ENCODE data around the gene TRIM63.

Gene TRIM63

GRCh38 chr1:26016258-26016952 is 51.0 kb downstream of the TRIM63 start:
- no peak for DNase-seq (ENCODE audit: low spot score)

DNA sequence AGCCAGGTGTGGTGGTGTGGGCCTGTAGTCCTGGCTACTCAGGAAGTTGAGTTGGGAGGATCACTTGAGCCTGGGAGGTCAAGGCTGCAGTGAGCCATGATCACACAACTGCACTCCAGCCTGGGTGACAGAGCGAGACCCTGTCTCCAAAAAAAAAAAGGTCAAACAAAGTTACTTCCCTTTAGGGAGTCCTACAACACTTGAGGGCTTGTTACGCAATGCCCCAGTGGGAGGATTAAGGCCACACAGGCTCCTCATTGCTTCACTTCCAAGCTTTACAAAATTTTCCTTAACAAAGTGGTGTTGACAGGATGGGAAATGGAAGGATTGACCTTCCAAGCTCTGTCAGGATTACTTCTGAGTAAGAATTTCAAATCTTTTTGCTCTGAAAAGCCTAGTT is 52.1 kb downstream of the TRIM63 start:
- DNase-seq (ENCODE audit: low spot score) = no peak

GRCh38 chr1:26014179-26014578 is 53.3 kb downstream of the TRIM63 start:
- no peak for DNase-seq (ENCODE audit: low spot score)

DNA sequence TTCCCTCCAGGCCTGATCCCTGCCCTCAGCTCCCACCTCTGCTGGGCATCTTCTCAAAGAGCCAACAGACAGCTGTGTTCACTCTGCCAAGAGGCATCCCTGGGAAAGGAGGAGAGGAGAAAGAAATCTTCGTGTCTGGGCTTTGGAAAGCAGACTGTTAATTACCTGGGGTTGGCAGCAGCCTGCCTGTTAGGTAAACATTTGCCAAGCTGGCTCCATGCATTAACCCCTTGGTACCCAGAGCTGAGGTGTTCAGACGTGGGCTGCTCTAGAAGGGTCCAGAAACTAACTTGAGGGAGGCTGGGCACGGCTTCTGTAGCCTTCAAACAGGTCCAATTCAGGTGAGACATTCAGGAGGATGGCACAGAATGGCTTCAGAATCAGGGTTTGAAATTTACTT is 54.6 kb downstream of the TRIM63 start:
- DNase-seq (ENCODE audit: low spot score) = no peak

- DNase-seq (ENCODE audit: low spot score) = no peak
Observed at GRCh38 chr1:26010825-26011224, 56.6 kb downstream of the TRIM63 start.

GRCh38 chr1:26009796-26010447 is 57.5 kb downstream of the TRIM63 start:
- DNase-seq (ENCODE audit: low spot score) = no peak

GRCh38 chr1:26006710-26007109 is 60.7 kb downstream of the TRIM63 start:
- no peak for DNase-seq (ENCODE audit: low spot score)

DNA sequence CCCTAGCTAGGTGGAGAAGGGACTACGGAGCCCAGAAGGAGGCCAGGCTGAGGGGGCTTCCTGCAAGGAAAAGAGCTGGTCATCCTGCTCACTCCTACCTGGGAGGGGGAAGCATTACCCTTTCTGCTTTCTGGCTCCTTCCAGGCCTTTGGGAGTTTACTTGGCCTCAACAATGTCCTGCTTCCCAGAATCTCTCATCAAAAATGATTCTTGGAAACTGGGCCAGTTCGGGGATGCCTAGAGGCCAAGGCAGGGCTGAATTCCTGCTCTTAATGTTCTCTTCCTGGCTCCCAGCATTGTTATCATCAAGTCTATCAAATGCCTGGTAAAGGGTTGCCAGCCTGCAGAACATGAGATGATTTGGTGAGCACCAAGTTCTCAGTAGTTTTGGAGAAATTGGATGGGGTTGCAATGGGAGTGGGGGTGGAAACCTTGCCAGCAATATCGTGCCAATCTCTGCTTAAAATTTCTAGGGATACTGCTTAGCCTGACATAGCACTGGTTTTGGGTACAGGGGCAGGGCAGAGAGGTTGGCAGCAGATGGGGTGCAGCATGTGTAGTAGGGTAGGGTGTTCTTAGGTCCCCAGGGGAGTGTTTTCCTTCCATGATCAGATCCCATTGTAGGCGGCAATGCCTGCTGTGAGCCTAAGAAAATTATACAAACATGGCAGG is 61.9 kb downstream of the TRIM63 start:
- DNase-seq (ENCODE audit: low spot score) = no peak

DNA sequence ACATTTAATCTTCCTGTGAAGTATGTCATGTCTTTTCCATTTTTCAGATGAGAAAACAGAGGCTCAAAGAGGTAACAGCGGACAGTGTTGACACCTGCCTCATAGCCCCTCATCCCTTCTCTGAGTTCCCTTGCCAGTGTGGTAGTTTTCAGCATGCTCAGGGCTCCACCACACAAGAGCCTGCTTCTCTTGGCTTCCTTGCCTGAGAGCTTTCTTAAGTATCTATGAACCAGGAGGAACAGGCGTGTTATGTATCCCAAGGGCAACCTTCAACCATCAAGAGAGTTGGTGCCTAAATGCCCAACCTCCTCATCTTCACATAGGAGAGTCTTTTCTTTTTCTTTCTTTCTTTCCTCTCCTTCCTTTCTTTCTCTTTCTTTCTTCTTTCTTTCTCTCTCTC is 63.7 kb downstream of the TRIM63 start:
- DNase-seq (ENCODE audit: low spot score) = no peak

- no peak for DNase-seq (ENCODE audit: low spot score)
Observed at GRCh38 chr1:26003262-26003661, 64.2 kb downstream of the TRIM63 start.
